ENCODE results near the gene CRYGD. TPM values are rescaled to one million over a fixed set of nuclear protein-coding genes. Genes with fewer than 3 reads are reported as not detected.
"Not testable (repeated sequence)": the region's sequence is repeated elsewhere in the genome, so short reads cannot be mapped to it uniquely, and the experiment has no call there.

Gene CRYGD
- not detected for total RNA-seq

DNA sequence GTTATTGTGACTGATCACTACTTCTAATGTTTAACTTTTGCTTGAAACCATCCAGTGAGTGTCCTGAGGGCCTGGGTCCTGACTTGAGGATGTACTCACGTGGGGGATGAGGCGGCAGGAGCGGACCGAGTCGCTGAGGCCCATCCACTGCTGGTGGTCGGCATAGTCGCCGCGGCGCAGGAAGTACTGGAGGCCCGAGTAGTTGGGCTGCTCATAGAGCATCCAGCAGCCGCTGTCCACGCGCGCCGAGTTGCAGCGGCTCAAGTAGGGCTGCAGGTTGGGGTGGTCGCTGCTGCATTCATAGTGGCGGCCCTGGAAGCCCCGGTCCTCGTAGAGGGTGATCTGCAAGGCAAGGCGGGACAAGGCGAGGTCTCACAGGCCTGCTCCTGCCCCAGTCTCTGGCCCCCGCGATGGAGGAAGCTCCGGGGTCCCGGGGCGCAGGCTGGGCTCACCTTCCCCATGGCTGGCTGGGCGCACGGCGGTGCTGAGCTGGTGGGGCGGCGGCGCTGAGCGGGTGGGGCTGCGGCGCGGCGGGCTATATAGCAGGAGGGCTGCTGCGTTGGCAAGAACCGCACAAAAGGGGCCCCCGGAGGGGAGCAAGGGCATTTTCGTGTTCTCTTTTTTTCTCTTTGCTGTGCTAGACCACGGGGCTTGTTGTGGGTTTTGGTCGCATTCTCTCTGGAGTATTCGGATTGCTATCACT, at the start of gene CRYGD:
Gene CRYGD (minus strand): TSS at position 512 of the 703 bp plus-strand sequence. CDS start 51 bp downstream, at position 461.
- TF ChIP-seq, protein P1, sequence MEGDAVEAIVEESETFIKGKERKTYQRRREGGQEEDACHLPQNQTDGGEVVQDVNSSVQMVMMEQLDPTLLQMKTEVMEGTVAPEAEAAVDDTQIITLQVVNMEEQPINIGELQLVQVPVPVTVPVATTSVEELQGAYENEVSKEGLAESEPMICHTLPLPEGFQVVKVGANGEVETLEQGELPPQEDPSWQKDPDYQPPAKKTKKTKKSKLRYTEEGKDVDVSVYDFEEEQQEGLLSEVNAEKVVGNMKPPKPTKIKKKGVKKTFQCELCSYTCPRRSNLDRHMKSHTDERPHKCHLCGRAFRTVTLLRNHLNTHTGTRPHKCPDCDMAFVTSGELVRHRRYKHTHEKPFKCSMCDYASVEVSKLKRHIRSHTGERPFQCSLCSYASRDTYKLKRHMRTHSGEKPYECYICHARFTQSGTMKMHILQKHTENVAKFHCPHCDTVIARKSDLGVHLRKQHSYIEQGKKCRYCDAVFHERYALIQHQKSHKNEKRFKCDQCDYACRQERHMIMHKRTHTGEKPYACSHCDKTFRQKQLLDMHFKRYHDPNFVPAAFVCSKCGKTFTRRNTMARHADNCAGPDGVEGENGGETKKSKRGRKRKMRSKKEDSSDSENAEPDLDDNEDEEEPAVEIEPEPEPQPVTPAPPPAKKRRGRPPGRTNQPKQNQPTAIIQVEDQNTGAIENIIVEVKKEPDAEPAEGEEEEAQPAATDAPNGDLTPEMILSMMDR (IDR thresholded peaks at IDR 0.05; ENCODE audit: low read depth): not testable (repeated sequence)

DNA sequence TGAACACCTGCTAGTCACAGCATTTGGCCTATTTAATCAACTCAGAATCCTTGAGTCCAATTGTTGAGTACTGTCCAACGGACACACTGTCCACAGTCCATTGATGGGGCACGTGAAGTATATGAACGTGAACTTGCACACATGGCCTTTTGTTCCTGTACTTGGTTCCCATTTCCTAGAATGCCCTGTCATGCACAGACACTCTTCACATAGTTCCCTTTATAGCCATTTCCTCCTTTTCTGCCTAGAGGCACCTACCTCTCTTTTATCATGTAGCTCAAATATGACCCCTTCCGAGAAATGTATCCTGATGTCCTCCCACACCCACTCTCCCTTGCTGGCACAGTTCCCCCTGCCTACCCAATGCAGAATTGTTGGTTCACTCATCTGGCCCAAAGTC, 47.8 kb upstream of the CRYGD start:
- TF ChIP-seq, protein P1 (IDR thresholded peaks at IDR 0.05; ENCODE audit: low read depth): no peak

DNA sequence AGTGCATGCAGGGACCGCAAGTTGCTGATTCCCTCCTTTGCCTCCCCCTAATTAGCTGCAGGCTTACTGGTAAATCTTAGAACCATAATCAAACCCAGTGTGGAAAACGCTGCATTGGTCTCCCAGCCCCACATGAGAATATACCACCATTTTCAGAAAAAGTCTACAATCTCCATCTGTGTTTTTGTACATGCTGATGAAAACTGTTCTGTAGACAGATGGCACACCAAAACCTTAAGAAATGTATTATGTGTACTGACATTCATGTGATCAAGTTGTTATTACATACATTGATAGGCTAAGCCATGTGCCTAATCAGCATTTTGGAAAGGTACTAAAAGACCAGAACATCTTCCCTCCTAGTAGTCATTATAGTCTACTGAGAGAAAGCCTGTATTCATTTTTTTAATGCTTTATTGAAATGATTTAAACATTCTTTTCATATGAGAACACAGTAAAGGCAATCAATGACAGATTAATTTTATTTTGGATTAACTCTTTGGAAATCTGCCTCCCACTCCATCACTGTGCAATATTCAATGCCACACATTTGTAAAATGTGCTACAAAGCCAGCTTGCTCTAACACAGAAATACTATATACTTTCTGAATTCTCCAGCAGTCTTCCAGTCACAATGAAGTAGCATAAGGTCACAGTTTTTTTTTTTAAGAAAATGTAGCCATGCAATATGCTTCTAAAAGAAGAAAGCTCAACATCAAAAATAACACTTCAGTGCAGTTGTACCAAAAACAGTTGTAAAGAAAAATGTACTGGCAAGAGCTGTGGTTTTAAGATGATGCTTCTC, 40.8 kb upstream of the CRYGD start:
- TF ChIP-seq, protein P1 (IDR thresholded peaks at IDR 0.05; ENCODE audit: low read depth): no peak

DNA sequence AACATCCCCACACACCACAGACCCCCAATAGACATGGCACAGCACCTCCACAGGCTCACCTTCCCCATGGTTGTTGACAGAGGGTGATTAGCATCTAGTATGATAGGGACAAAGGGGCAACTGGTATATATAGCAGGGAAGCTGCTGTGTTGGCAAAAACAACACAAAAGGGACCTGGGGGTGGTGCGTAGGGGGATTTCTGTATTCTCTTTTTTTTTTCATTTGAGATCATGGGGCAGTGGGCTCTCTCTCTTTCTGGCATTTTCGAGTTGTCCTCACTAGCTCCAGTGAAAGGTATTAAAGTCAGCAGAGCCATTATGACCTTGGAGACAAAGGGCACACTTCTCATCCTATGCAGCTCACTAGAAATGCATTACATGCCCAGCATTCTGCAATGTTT, 39.2 kb upstream of the CRYGD start, which contains the start of gene CRYGA:
Gene CRYGA (minus strand): TSS at position 101 of the 400 bp plus-strand sequence. CDS start 33 bp downstream, at position 68.
- TF ChIP-seq, protein P1 (IDR thresholded peaks at IDR 0.05; ENCODE audit: low read depth): no peak

DNA sequence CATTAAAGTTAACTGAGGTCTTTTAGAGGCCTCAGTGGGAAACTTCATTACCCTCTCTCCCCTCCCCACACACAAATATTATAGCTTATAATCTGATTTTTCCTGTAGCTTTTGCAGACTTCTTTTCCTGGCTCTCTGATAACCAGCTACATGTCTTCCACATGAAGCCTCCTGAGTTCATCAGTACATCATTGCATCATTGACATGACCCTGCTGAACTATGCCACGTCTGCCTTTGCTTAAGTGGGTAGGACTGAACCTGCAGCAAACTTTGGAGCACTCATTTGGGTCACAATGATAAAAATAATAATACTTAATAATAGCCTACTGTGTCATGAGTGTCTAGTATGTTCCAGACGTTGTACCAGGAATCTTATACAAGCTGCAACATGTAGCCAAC, 32.1 kb upstream of the CRYGD start:
- TF ChIP-seq, protein P1 (IDR thresholded peaks at IDR 0.05; ENCODE audit: low read depth): no peak

DNA sequence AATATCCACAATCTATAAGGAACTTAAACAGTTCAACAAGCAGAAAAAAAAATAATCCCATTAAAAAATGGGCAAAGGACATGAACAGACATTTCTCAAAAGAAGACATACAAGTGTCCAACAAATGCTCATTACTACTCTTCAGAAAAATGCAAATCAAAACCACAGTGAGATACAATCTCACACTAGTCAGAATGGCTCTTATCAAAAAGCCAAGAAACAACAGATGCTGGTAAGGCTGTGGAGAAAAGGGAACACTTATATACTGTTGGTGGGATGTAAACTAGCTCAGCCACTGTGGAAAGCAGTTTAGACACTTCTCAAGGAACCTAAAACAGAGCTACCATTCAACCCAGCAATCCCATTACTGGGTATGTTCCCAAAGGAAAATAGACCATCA, 28.8 kb upstream of the CRYGD start:
- TF ChIP-seq, protein P1 (IDR thresholded peaks at IDR 0.05; ENCODE audit: low read depth): no peak

DNA sequence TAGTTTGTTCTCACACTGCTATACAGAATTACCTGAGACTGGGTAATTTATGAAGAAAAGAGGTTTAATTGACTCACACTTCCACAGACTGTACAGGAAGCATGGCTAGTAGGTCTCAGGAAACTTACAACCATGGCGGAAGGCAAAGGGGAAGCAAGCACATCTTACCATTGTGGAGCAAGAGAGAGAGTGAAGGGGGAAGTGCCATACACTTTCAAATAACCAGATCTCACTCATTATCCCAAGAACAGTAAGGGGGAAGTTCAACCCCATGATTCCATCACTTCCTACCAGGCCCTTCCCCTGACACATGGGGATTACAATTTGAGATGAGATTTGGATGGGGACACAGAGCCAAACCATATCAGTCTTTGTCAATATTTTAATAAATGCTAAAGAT, 26.6 kb upstream of the CRYGD start:
- TF ChIP-seq, protein P1 (IDR thresholded peaks at IDR 0.05; ENCODE audit: low read depth): no peak

All from subcutaneous adipose tissue (tissue), 4 donors.